Natural killer cell (primary cell): ENCODE data around the gene PLCG2. TPM values are rescaled to one million over a fixed set of nuclear protein-coding genes. Genes with fewer than 3 reads are reported as not detected.

ENCODE experiments used
- ATAC-seq, 3 donors: fragments of 150-1000 bp in 2 of 3; fragments of 200-7000 bp in 1 of 3; cut with Tn5 transposase; 1 replicate in 1 of 3; 2 replicates in 2 of 3; pipeline ENCODE4 v1.10.0; 2021; ENCODE audit warnings: mild to moderate bottlenecking in 2 of 3, moderate library complexity in 2 of 3
- DNase-seq, 2 donors: peaks; one replicate each; pipeline versions ENCODE4 v3.0.0 to v3.0.0-alpha.2; 2013 to 2021; ENCODE audit warnings: mixed read lengths in 1 of 2
- H3K27ac ChIP-seq: one replicate; pipeline ENCODE4 v1.5.1; 2013; ENCODE audit warnings: mild to moderate bottlenecking, low read length
- H3K27me3 ChIP-seq: one replicate; pipeline ENCODE4 v1.6.1; 2013; ENCODE audit warnings: low read length; ENCODE audit not compliant: control insufficient read depth, insufficient read depth
- H3K36me3 ChIP-seq: one replicate; pipeline ENCODE4 v1.6.1; 2013; ENCODE audit warnings: low read length; ENCODE audit not compliant: control insufficient read depth, insufficient read depth
- H3K4me1 ChIP-seq: one replicate; pipeline ENCODE4 v1.6.1; 2013; ENCODE audit warnings: low read length; ENCODE audit not compliant: control insufficient read depth, insufficient read depth
- H3K4me3 ChIP-seq: one replicate; pipeline ENCODE4 v1.5.1; 2013; ENCODE audit warnings: low read length
- H3K9me3 ChIP-seq: one replicate; pipeline ENCODE4 v1.6.1; 2013; ENCODE audit warnings: low read length; ENCODE audit not compliant: control insufficient read depth, insufficient read depth
- H3K27ac Mint-ChIP-seq, 2 donors: one replicate each; pipeline ENCODE4 v1.8.0; 2022; ENCODE audit warnings: mild to moderate bottlenecking in 2 of 2, mixed read lengths in 2 of 2, moderate library complexity in 1 of 2
- H3K27me3 Mint-ChIP-seq, 2 donors: one replicate each; pipeline ENCODE4 v1.8.0; 2022; ENCODE audit warnings: low read depth in 2 of 2, mixed read lengths in 2 of 2
- H3K36me3 Mint-ChIP-seq: one replicate; pipeline ENCODE4 v1.8.0; 2022; ENCODE audit warnings: mixed read lengths
- H3K4me1 Mint-ChIP-seq, 2 donors: one replicate each; pipeline ENCODE4 v1.8.0; 2022; ENCODE audit warnings: mixed read lengths in 2 of 2
- H3K4me3 Mint-ChIP-seq: one replicate; pipeline ENCODE4 v1.8.0; 2022; ENCODE audit warnings: mild to moderate bottlenecking, moderate library complexity, mixed read lengths
- H3K9me3 Mint-ChIP-seq, 2 donors: one replicate each; pipeline ENCODE4 v1.8.0; 2022; ENCODE audit warnings: mixed read lengths in 2 of 2
- WGBS: methylation state at CpG from one replicate; pipeline ENCODE4 v1.1.7; 2013; ENCODE audit warnings: missing lambda C conversion rate; ENCODE audit not compliant: insufficient coverage; 5-methylcytosine and 5-hydroxymethylcytosine counted together
- intact Hi-C: fragments of 100-400 bp; cut with micrococcal nuclease; formaldehyde crosslinking; loops from one replicate; pipeline ENCODE4 v1.14.2; 2022
- total RNA-seq, 4 donors: library from RNA; stranded (reverse); fragments of 120-200 nt in 1 of 4; gene quantifications; one replicate each; pipeline versions ENCODE4 v1.2.3 to v1.2.4, GENCODE V29; 2013 to 2022
- TF ChIP-seq, protein P1 (sequence below): fragments of 200-600 bp; IDR thresholded peaks from one replicate; pipeline ENCODE4 v1.8.0; 2022; ENCODE audit warnings: antibody characterized with exemption

PLCG2 gene
- total RNA-seq, 3 donors from 2014 or later (not counting 1 experiment from before 2014, with no cell fraction given): 250 to 298 (median 285) TPM

DNA sequence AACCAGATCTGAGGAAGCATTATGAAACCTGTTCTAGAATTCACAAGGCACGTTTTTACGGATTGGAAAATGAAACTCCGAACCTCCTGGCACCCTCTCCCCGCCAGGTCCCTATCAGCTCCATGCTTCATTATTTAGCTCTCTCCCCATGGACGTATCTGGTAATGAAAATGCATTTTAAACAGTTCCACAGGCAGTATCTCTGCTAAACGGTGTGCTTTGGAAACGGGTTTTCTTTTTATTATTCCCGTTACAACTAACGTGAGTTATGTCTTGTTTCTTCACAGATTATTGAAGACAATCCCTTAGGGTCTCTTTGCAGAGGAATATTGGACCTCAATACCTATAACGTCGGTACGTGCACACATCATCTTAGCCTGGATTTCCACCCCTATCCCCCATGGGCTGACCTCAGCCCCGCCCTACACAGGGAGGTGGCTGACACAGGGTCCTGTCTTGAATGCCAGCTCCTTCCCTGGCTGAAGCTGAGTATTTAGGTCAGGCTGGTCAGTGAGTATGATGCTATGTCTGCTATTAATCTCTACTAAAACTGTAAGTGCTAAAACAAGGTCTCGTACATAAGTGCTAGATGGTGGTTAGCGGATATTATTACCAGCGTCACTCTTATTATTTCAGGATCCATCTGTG lies 149.3 kb downstream of the PLCG2 start:
- Histone ChIP-seq H3K9me3 (no peaks in the 10 kb centered on the region), H3K36me3 (peaks cover 86% of the 10 kb centered on the region), H3K4me1 (peaks cover 8% of the 10 kb centered on the region), H3K27ac (no peak overlapping the region), H3K4me3 (no peak overlapping the region), H3K27me3 (no peaks in the 10 kb centered on the region)
- ATAC-seq (no peak), DNase-seq (no peak)
- Mint-ChIP-seq H3K36me3 (peaks cover 9% of the 10 kb centered on the region), H3K4me3 (no peak overlapping the region), H3K9me3 (no peaks in the 10 kb centered on the region), H3K27ac (peak overlapping the region; percentile 47 to 51), H3K4me1 (peaks cover 0 to 32% of the 10 kb centered on the region in 2 donors), H3K27me3 (no peaks in the 10 kb centered on the region)
- TF ChIP-seq, protein P1, sequence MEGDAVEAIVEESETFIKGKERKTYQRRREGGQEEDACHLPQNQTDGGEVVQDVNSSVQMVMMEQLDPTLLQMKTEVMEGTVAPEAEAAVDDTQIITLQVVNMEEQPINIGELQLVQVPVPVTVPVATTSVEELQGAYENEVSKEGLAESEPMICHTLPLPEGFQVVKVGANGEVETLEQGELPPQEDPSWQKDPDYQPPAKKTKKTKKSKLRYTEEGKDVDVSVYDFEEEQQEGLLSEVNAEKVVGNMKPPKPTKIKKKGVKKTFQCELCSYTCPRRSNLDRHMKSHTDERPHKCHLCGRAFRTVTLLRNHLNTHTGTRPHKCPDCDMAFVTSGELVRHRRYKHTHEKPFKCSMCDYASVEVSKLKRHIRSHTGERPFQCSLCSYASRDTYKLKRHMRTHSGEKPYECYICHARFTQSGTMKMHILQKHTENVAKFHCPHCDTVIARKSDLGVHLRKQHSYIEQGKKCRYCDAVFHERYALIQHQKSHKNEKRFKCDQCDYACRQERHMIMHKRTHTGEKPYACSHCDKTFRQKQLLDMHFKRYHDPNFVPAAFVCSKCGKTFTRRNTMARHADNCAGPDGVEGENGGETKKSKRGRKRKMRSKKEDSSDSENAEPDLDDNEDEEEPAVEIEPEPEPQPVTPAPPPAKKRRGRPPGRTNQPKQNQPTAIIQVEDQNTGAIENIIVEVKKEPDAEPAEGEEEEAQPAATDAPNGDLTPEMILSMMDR: no peak
- WGBS: 94% methylated on average over 16 of the region's 16 CpGs
- intact Hi-C loops: no loop called here

DNA sequence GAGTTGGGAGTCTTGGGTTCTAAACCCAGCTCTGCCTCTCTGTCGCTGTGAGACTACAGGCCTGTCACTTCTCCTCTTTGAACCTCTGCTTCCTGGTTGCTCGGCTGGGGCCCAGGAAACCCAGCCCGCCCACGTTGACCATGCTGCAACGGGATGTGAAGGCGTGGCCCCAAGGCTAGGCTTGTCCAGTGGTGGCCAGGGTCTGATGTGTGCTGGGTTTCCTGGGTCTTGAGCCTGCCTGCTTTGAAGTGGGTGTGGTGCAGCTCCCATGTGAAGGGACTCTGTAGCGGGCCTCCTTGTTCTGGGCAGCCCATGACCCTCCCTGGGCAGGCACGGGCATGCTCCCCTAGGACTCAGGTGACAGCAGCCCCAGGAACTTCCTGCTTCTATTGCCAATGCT lies 149.9 kb downstream of the PLCG2 start:
- Histone ChIP-seq H3K4me1 (peaks cover 8% of the 10 kb centered on the region), H3K36me3 (peaks cover 86% of the 10 kb centered on the region), H3K4me3 (no peak overlapping the region), H3K27me3 (no peaks in the 10 kb centered on the region), H3K27ac (no peak overlapping the region), H3K9me3 (no peaks in the 10 kb centered on the region)
- WGBS: 28% methylated on average over 8 of the region's 8 CpGs
- no peak for DNase-seq
- Mint-ChIP-seq H3K27me3 (no peaks in the 10 kb centered on the region), H3K9me3 (no peaks in the 10 kb centered on the region), H3K27ac (peak overlapping the region; percentile 47 to 51), H3K4me3 (no peak overlapping the region), H3K4me1 (peaks cover 4 to 36% of the 10 kb centered on the region in 2 donors), H3K36me3 (peaks cover 8% of the 10 kb centered on the region)
- intact Hi-C loops: no loop called here
- TF ChIP-seq, protein P1: no peak
- peak in 2 of 3 donors; percentile 29 to 36 for ATAC-seq

DNA sequence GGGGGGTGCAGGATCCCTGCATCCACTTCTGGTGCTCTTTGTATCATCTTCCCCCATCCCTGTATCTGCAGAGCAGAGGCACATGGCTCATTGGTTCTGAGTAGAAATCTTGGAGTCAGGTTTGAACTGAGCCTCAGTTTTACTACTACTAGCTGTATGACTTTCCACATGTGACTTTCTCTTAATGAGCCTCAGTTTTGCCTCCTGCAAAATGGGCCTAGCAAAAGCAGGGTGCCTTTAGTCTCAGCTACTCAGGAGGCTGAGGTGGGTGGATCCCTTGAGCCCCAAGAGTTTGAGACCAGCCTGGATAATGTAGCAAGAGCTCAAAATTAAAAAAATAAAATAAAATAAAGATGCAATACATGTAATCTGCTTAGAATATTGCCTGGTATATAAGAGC lies 150.8 kb downstream of the PLCG2 start:
- peaks cover 12% of the 10 kb centered on the region for H3K36me3 Mint-ChIP-seq
- DNase-seq: no peak
- H3K4me1 Mint-ChIP-seq: peaks cover 13 to 45% of the 10 kb centered on the region in 2 donors
- no peaks in the 10 kb centered on the region for H3K27me3 Mint-ChIP-seq
- H3K36me3 ChIP-seq: peaks cover 86% of the 10 kb centered on the region
- no peak for ATAC-seq
- H3K4me3 ChIP-seq: no peak overlapping the region
- H3K9me3 Mint-ChIP-seq: no peaks in the 10 kb centered on the region
- H3K4me1 ChIP-seq: peaks cover 8% of the 10 kb centered on the region
- TF ChIP-seq, protein P1: no peak
- no peaks in the 10 kb centered on the region for H3K27me3 ChIP-seq
- no peak overlapping the region for H3K27ac ChIP-seq
- H3K27ac Mint-ChIP-seq: peak overlapping the region in 1 of 2 donors; percentile 47
- H3K4me3 Mint-ChIP-seq: no peak overlapping the region
- intact Hi-C loops: no loop called here
- H3K9me3 ChIP-seq: no peaks in the 10 kb centered on the region

DNA sequence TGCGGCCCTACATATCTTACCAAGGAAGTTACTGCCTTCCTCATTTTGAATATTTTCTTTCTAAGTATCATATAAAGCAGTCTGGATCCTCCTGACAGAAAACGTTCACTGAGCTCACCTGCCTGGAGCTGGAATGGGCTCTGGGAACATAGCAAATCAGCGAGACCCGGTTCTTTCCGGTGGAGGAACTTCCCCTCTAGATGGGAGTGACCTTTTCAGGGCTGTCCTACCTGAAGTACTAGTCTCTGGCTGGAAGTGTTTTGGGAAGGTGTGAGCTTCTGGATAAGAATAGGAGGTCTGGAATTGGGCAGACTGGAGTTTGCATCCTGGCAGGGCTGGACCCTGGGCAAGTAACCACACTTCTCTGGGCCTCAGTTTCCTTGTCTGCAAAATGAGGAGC lies 152.8 kb downstream of the PLCG2 start:
- 92% methylated on average over 5 of the region's 5 CpGs for WGBS
- Mint-ChIP-seq H3K4me3 (no peak overlapping the region), H3K9me3 (no peaks in the 10 kb centered on the region), H3K36me3 (peaks cover 19% of the 10 kb centered on the region), H3K27ac (no peak overlapping the region), H3K27me3 (no peaks in the 10 kb centered on the region), H3K4me1 (peaks cover 13 to 47% of the 10 kb centered on the region in 2 donors)
- intact Hi-C loops: no loop called here
- no peak overlapping the region for H3K27ac ChIP-seq
- ATAC-seq (no peak), DNase-seq (no peak)
- no peaks in the 10 kb centered on the region for H3K9me3 ChIP-seq
- peaks cover 8% of the 10 kb centered on the region for H3K4me1 ChIP-seq
- H3K4me3 ChIP-seq: no peak overlapping the region
- TF ChIP-seq, protein P1: no peak
- H3K27me3 ChIP-seq: no peaks in the 10 kb centered on the region
- H3K36me3 ChIP-seq: peaks cover 96% of the 10 kb centered on the region
